ENCODE data around the gene TMEM9.

Gene TMEM9

GRCh38 chr1:201123866-201124265 lies 30.4 kb downstream of the TMEM9 start:
- Mint-ChIP-seq H3K36me3 (no peaks in the 10 kb centered on the region), H3K27me3 (peaks cover 66% of the 10 kb centered on the region), H3K27ac (no peak overlapping the region), H3K9me3 (no peaks in the 10 kb centered on the region), H3K4me1 (peaks cover 4% of the 10 kb centered on the region), H3K4me3 (no peak overlapping the region)
- DNase-seq, result no peak
- CTCF ChIA-PET, result no interaction called here

GRCh38 chr1:201122321-201122957 lies 31.8 kb downstream of the TMEM9 start:
- no peak for DNase-seq
- peaks cover 4% of the 10 kb centered on the region for H3K4me1 Mint-ChIP-seq
- CTCF ChIA-PET, result interaction anchor here (1.4 kb wide), 1 partner anchor 150 kb away, joined by 5 read pairs; no protein-coding TSS in a partner anchor
- no peak overlapping the region for H3K4me3 Mint-ChIP-seq
- peaks cover 69% of the 10 kb centered on the region for H3K27me3 Mint-ChIP-seq
- H3K9me3 Mint-ChIP-seq, result no peaks in the 10 kb centered on the region
- H3K36me3 Mint-ChIP-seq, result no peaks in the 10 kb centered on the region
- H3K27ac Mint-ChIP-seq, result no peak overlapping the region

- Mint-ChIP-seq H3K27ac (no peak overlapping the region), H3K36me3 (no peaks in the 10 kb centered on the region), H3K9me3 (no peaks in the 10 kb centered on the region), H3K4me1 (peaks cover 6% of the 10 kb centered on the region), H3K27me3 (peaks cover 83% of the 10 kb centered on the region), H3K4me3 (no peak overlapping the region)
- CTCF ChIA-PET, result interaction anchor here (0.5 to 3.6 kb wide), 25 partner anchors 8 to 566 kb away, joined by 3 to 25 read pairs (median 3); partner anchors contain the start of genes ASCL5 and TMEM9
- peak; percentile 69 for DNase-seq
Observed at GRCh38 chr1:201119206-201120197, 34.8 kb downstream of the TMEM9 start.

- CTCF ChIA-PET, result interaction anchor here (1.0 to 5.0 kb wide), 3 partner anchors 32 to 144 kb away, joined by 3 to 40 read pairs (median 3); no protein-coding TSS in a partner anchor
- Mint-ChIP-seq H3K27me3 (peaks cover 85% of the 10 kb centered on the region), H3K27ac (no peak overlapping the region), H3K4me1 (peaks cover 11% of the 10 kb centered on the region), H3K9me3 (no peaks in the 10 kb centered on the region), H3K4me3 (no peak overlapping the region), H3K36me3 (no peaks in the 10 kb centered on the region)
- no peak for DNase-seq
Observed at GRCh38 chr1:201116091-201116490, 38.2 kb downstream of the TMEM9 start.

- peaks cover 11% of the 10 kb centered on the region for H3K4me1 Mint-ChIP-seq
- no peak overlapping the region for H3K27ac Mint-ChIP-seq
- no peak overlapping the region for H3K4me3 Mint-ChIP-seq
- CTCF ChIA-PET, result interaction anchor here (0.9 to 5.0 kb wide), 5 partner anchors 90 to 493 kb away, joined by 3 to 40 read pairs (median 14); no protein-coding TSS in a partner anchor
- H3K36me3 Mint-ChIP-seq, result no peaks in the 10 kb centered on the region
- peaks cover 81% of the 10 kb centered on the region for H3K27me3 Mint-ChIP-seq
- DNase-seq, result no peak
- no peaks in the 10 kb centered on the region for H3K9me3 Mint-ChIP-seq
Observed at GRCh38 chr1:201115390-201115937, 38.8 kb downstream of the TMEM9 start.

GRCh38 chr1:201114245-201115131 lies 39.8 kb downstream of the TMEM9 start:
- Mint-ChIP-seq H3K9me3 (no peaks in the 10 kb centered on the region), H3K4me3 (peak overlapping the region; percentile 77), H3K27ac (no peak overlapping the region), H3K27me3 (peaks cover 72% of the 10 kb centered on the region), H3K36me3 (no peaks in the 10 kb centered on the region), H3K4me1 (peaks cover 7% of the 10 kb centered on the region)
- CTCF ChIA-PET, result interaction anchor here (0.6 to 5.0 kb wide), 13 partner anchors 15 to 492 kb away, joined by 3 to 40 read pairs (median 4); no protein-coding TSS in a partner anchor
- peak; percentile 81 for DNase-seq

GRCh38 chr1:201113451-201114244 lies 40.6 kb downstream of the TMEM9 start:
- Mint-ChIP-seq H3K4me3 (peak overlapping the region; percentile 77), H3K27ac (no peak overlapping the region)
- DNase-seq, result no peak

GRCh38 chr1:201112926-201113325 lies 41.3 kb downstream of the TMEM9 start:
- Mint-ChIP-seq H3K4me3 (no peak overlapping the region), H3K4me1 (peaks cover 7% of the 10 kb centered on the region), H3K36me3 (no peaks in the 10 kb centered on the region), H3K9me3 (no peaks in the 10 kb centered on the region), H3K27me3 (peaks cover 68% of the 10 kb centered on the region), H3K27ac (no peak overlapping the region)
- CTCF ChIA-PET, result interaction anchor here (0.9 to 5.0 kb wide), 5 partner anchors 26 to 491 kb away, joined by 4 to 40 read pairs (median 8); no protein-coding TSS in a partner anchor
- DNase-seq, result no peak

More at GRCh38 chr1:201113451-201114244, 40.6 kb downstream of the TMEM9 start:
- Mint-ChIP-seq H3K4me1 (peaks cover 7% of the 10 kb centered on the region), H3K9me3 (no peaks in the 10 kb centered on the region), H3K36me3 (no peaks in the 10 kb centered on the region), H3K27me3 (peaks cover 70% of the 10 kb centered on the region)
- CTCF ChIA-PET, result interaction anchor here (0.9 to 5.0 kb wide), 9 partner anchors 25 to 491 kb away, joined by 3 to 40 read pairs (median 5); no protein-coding TSS in a partner anchor

GRCh38 chr1:201112173-201112731 lies 42.0 kb downstream of the TMEM9 start, which contains the start of gene CACNA1S:
TSS of gene CACNA1S (minus strand) at chr1:201112426. CDS start at chr1:201112339, 87 bp downstream.
- no peak within 1 kb of the TSS for H3K27ac Mint-ChIP-seq
- CTCF ChIA-PET, result no interaction called here
- no peaks in the 10 kb centered on the region for H3K36me3 Mint-ChIP-seq
- H3K9me3 Mint-ChIP-seq, result no peaks in the 10 kb centered on the region
- H3K27me3 Mint-ChIP-seq, result peaks cover 63% of the 10 kb centered on the region
- H3K4me3 Mint-ChIP-seq, result no peak within 1 kb of the TSS
- DNase-seq, result no peak
- peaks cover 7% of the 10 kb centered on the region for H3K4me1 Mint-ChIP-seq

- Mint-ChIP-seq H3K27me3 (peaks cover 57% of the 10 kb centered on the region), H3K36me3 (no peaks in the 10 kb centered on the region), H3K4me3 (no peak overlapping the region), H3K4me1 (peaks cover 7% of the 10 kb centered on the region), H3K27ac (no peak overlapping the region), H3K9me3 (no peaks in the 10 kb centered on the region)
- CTCF ChIA-PET, result interaction anchor here (1.0 kb wide), 1 partner anchor 26 kb away, joined by 4 read pairs; no protein-coding TSS in a partner anchor
- DNase-seq, result no peak
Observed at GRCh38 chr1:201111672-201112071, 42.6 kb downstream of the TMEM9 start.

GRCh38 chr1:201111156-201111555 lies 43.1 kb downstream of the TMEM9 start:
- Mint-ChIP-seq H3K4me3 (no peak overlapping the region), H3K27me3 (peaks cover 52% of the 10 kb centered on the region), H3K36me3 (no peaks in the 10 kb centered on the region), H3K27ac (no peak overlapping the region), H3K9me3 (no peaks in the 10 kb centered on the region), H3K4me1 (peaks cover 7% of the 10 kb centered on the region)
- CTCF ChIA-PET, result interaction anchor here (1.0 kb wide), 1 partner anchor 25 kb away, joined by 4 read pairs; no protein-coding TSS in a partner anchor
- DNase-seq, result no peak

- Mint-ChIP-seq H3K9me3 (no peaks in the 10 kb centered on the region), H3K27me3 (peaks cover 47% of the 10 kb centered on the region), H3K27ac (no peak overlapping the region), H3K4me1 (peaks cover 7% of the 10 kb centered on the region), H3K4me3 (no peak overlapping the region), H3K36me3 (no peaks in the 10 kb centered on the region)
- DNase-seq, result no peak
- CTCF ChIA-PET, result no interaction called here
Observed at GRCh38 chr1:201110616-201111015, 43.7 kb downstream of the TMEM9 start.

All from activated naive CD4-positive, alpha-beta T cell treated with anti-CD3 and anti-CD28 coated beads, Interleukin-2, amount 10 ng/mL, durations not matched to agents 7 days and 5 days (primary cell).